ENCODE measurements around the gene FAM3B. TPM values are rescaled to one million over a fixed set of nuclear protein-coding genes. Genes with fewer than 3 reads are reported as not detected.

FAM3B gene
- total RNA-seq, 2 experiments from 2014 or later, result not detected

- Mint-ChIP-seq H3K27me3 (no peaks in the 10 kb centered on the region), H3K4me1 (peaks cover 62% of the 10 kb centered on the region), H3K27ac (peak overlapping the region; percentile 97), H3K36me3 (ENCODE audit: low read depth) (peaks cover 56% of the 10 kb centered on the region), H3K9me3 (no peaks in the 10 kb centered on the region), H3K4me3 (peak overlapping the region; percentile 94)
- ChIA-PET POLR2A (interaction anchor here (1.0 to 5.8 kb wide), 11 partner anchors 9 to 871 kb away, joined by 3 to 116 read pairs (median 6); partner anchors contain the start of gene MX1), CTCF (interaction anchor here (0.6 to 3.1 kb wide), 3 partner anchors 62 to 129 kb away, joined by 4 to 10 read pairs (median 5); partner anchors contain the start of gene MX1)
- no peak for DNase-seq
Observed at GRCh38 chr21:41362605-41363369, 46.2 kb downstream of the FAM3B start.

GRCh38 chr21:41363370-41364270, 47.0 kb downstream of the FAM3B start:
- ChIA-PET CTCF (interaction anchor here (1.0 to 3.1 kb wide), 2 partner anchors 61 to 80 kb away, joined by 5 to 10 read pairs; partner anchors contain the start of gene MX1), POLR2A (interaction anchor here (1.0 to 5.8 kb wide), 8 partner anchors 8 to 871 kb away, joined by 3 to 116 read pairs (median 4); partner anchors contain the start of gene MX1)
- peaks cover 64% of the 10 kb centered on the region for H3K36me3 Mint-ChIP-seq (ENCODE audit: low read depth)
- peaks cover 71% of the 10 kb centered on the region for H3K4me1 Mint-ChIP-seq
- peak overlapping the region; percentile 97 for H3K27ac Mint-ChIP-seq
- DNase-seq, result no peak
- no peaks in the 10 kb centered on the region for H3K27me3 Mint-ChIP-seq
- H3K9me3 Mint-ChIP-seq, result no peaks in the 10 kb centered on the region
- peak overlapping the region; percentile 94 for H3K4me3 Mint-ChIP-seq

- ChIA-PET CTCF (no interaction called here), POLR2A (interaction anchor here (1.0 to 1.3 kb wide), 2 partner anchors 43 to 62 kb away, joined by 3 to 4 read pairs; partner anchors contain the start of gene MX1)
- Mint-ChIP-seq H3K27me3 (no peaks in the 10 kb centered on the region), H3K4me1 (peaks cover 78% of the 10 kb centered on the region), H3K27ac (no peak overlapping the region), H3K4me3 (peak overlapping the region; percentile 94), H3K36me3 (ENCODE audit: low read depth) (peaks cover 69% of the 10 kb centered on the region), H3K9me3 (no peaks in the 10 kb centered on the region)
- no peak for DNase-seq
Observed at GRCh38 chr21:41364308-41364707, 47.7 kb downstream of the FAM3B start.

- POLR2A ChIA-PET, result interaction anchor here (1.3 to 1.6 kb wide), 2 partner anchors 60 kb away, joined by 4 read pairs; partner anchors contain the start of gene MX1
- no peak overlapping the region for H3K4me3 Mint-ChIP-seq
- DNase-seq, result no peak
- H3K27ac Mint-ChIP-seq, result no peak overlapping the region
- H3K4me1 Mint-ChIP-seq, result peaks cover 87% of the 10 kb centered on the region
- no peaks in the 10 kb centered on the region for H3K27me3 Mint-ChIP-seq
- no peaks in the 10 kb centered on the region for H3K9me3 Mint-ChIP-seq
- CTCF ChIA-PET, result no interaction called here
- H3K36me3 Mint-ChIP-seq (ENCODE audit: low read depth), result peaks cover 78% of the 10 kb centered on the region
Observed at GRCh38 chr21:41365377-41366107, 48.9 kb downstream of the FAM3B start.

GRCh38 chr21:41366522-41367151, 50.0 kb downstream of the FAM3B start:
- ChIA-PET CTCF (no interaction called here), POLR2A (interaction anchor here (1.6 kb wide), 1 partner anchor 59 kb away, joined by 4 read pairs; the partner anchor contains the start of gene MX1)
- no peak for DNase-seq
- Mint-ChIP-seq H3K27ac (no peak overlapping the region), H3K36me3 (ENCODE audit: low read depth) (peaks cover 89% of the 10 kb centered on the region), H3K4me1 (peaks cover 87% of the 10 kb centered on the region), H3K9me3 (no peaks in the 10 kb centered on the region), H3K27me3 (no peaks in the 10 kb centered on the region), H3K4me3 (no peak overlapping the region)

GRCh38 chr21:41367301-41367944, 50.8 kb downstream of the FAM3B start:
- H3K4me1 Mint-ChIP-seq, result peaks cover 87% of the 10 kb centered on the region
- no peak overlapping the region for H3K4me3 Mint-ChIP-seq
- peaks cover 84% of the 10 kb centered on the region for H3K36me3 Mint-ChIP-seq (ENCODE audit: low read depth)
- DNase-seq, result no peak
- ChIA-PET CTCF (no interaction called here), POLR2A (interaction anchor here (1.6 to 3.0 kb wide), 2 partner anchors 59 to 60 kb away, joined by 4 to 19 read pairs; partner anchors contain the start of gene MX1)
- H3K27ac Mint-ChIP-seq, result no peak overlapping the region
- no peaks in the 10 kb centered on the region for H3K27me3 Mint-ChIP-seq
- H3K9me3 Mint-ChIP-seq, result no peaks in the 10 kb centered on the region

GRCh38 chr21:41367945-41368734, 51.5 kb downstream of the FAM3B start:
- no peak overlapping the region for H3K4me3 Mint-ChIP-seq
- no peak for DNase-seq
- H3K9me3 Mint-ChIP-seq, result no peaks in the 10 kb centered on the region
- H3K4me1 Mint-ChIP-seq, result peaks cover 82% of the 10 kb centered on the region
- peaks cover 79% of the 10 kb centered on the region for H3K36me3 Mint-ChIP-seq (ENCODE audit: low read depth)
- no peaks in the 10 kb centered on the region for H3K27me3 Mint-ChIP-seq
- no peak overlapping the region for H3K27ac Mint-ChIP-seq
- ChIA-PET POLR2A (interaction anchor here (2.9 to 3.0 kb wide), 2 partner anchors 57 to 60 kb away, joined by 19 to 42 read pairs; partner anchors contain the start of gene MX1), CTCF (interaction anchor here (1.3 kb wide), 1 partner anchor 43 kb away, joined by 5 read pairs; no protein-coding TSS in a partner anchor)

- ChIA-PET CTCF (interaction anchor here (0.8 to 2.7 kb wide), 5 partner anchors 11 to 85 kb away, joined by 3 to 12 read pairs (median 5); no protein-coding TSS in a partner anchor), POLR2A (interaction anchor here (0.9 to 5.4 kb wide), 5 partner anchors 7 to 59 kb away, joined by 3 to 43 read pairs (median 19); partner anchors contain the start of genes MX1 and MX2)
- DNase-seq, result no peak
- Mint-ChIP-seq H3K4me3 (peak overlapping the region; percentile 70), H3K9me3 (no peaks in the 10 kb centered on the region), H3K36me3 (ENCODE audit: low read depth) (peaks cover 76% of the 10 kb centered on the region), H3K4me1 (peaks cover 77% of the 10 kb centered on the region), H3K27ac (peak overlapping the region; percentile 77), H3K27me3 (no peaks in the 10 kb centered on the region)
Observed at GRCh38 chr21:41368735-41369104, 52.1 kb downstream of the FAM3B start.

GRCh38 chr21:41369105-41369919, 52.7 kb downstream of the FAM3B start:
- H3K27ac Mint-ChIP-seq, result peak overlapping the region; percentile 77
- ChIA-PET POLR2A (interaction anchor here (0.9 to 5.4 kb wide), 10 partner anchors 7 to 63 kb away, joined by 3 to 43 read pairs (median 4); partner anchors contain the start of genes MX1 and MX2), CTCF (interaction anchor here (0.8 to 2.7 kb wide), 9 partner anchors 11 to 748 kb away, joined by 3 to 12 read pairs (median 3); no protein-coding TSS in a partner anchor)
- peaks cover 72% of the 10 kb centered on the region for H3K4me1 Mint-ChIP-seq
- no peaks in the 10 kb centered on the region for H3K27me3 Mint-ChIP-seq
- peak; percentile 29 for DNase-seq
- no peaks in the 10 kb centered on the region for H3K9me3 Mint-ChIP-seq
- H3K36me3 Mint-ChIP-seq (ENCODE audit: low read depth), result peaks cover 73% of the 10 kb centered on the region
- H3K4me3 Mint-ChIP-seq, result peak overlapping the region; percentile 70

Data from activated CD4-positive, alpha-beta memory T cell treated with anti-CD3 and anti-CD28 coated beads, Interleukin-2, amount 10 ng/mL, durations not matched to agents 7 days and 5 days (primary cell).